Measurements from ENCODE around the gene IER2. TPM values are rescaled to one million over a fixed set of nuclear protein-coding genes. Genes with fewer than 3 reads are reported as not detected.

Gene IER2
- total RNA-seq, 1 experiment from 2014 or later: 72.0 TPM

GRCh38 chr19:13115936-13116281 is 34.3 kb upstream of the IER2 start:
- POLR2A ChIA-PET: no interaction called here
- H3K9me3 Mint-ChIP-seq (ENCODE audit: unreplicated experiment): no peaks in the 10 kb centered on the region

GRCh38 chr19:13116282-13117175 is 33.7 kb upstream of the IER2 start, which contains the start of gene TRMT1:
Gene TRMT1, minus strand, starts transcription at chr19:13116740. Its CDS starts 341 bp downstream, at chr19:13116399.
- intact Hi-C loops (cut with micrococcal nuclease; ENCODE audit: unreplicated experiment): loop anchor here (2.0 kb wide), 1 partner anchor 34 kb away; the partner anchor contains the start of genes IER2 and STX10
- peak within 1 kb of the TSS; percentile 93 for H3K4me3 ChIP-seq (ENCODE audit: low read depth, low read length)
- H3K36me3 ChIP-seq (ENCODE audit: control insufficient read depth, insufficient read depth, low read length): peaks cover 1% of the 10 kb centered on the region
- TSS peak; percentile 74 for BruUV-seq (replicated peaks)
- Mint-ChIP-seq H3K4me3 (ENCODE audit: unreplicated experiment) (peak within 1 kb of the TSS; percentile 100), H3K9me3 (ENCODE audit: unreplicated experiment) (no peaks in the 10 kb centered on the region), H3K36me3 (ENCODE audit: insufficient read depth, unreplicated experiment) (peaks cover 15% of the 10 kb centered on the region), H3K27ac (ENCODE audit: unreplicated experiment) (peak within 1 kb of the TSS; percentile 96), H3K4me1 (ENCODE audit: low read depth, unreplicated experiment) (peaks cover 6% of the 10 kb centered on the region), H3K27me3 (ENCODE audit: insufficient read depth, unreplicated experiment) (no peaks in the 10 kb centered on the region)
- DNase-seq: peak; percentile 89 to 92
- no peaks in the 10 kb centered on the region for H3K9me3 ChIP-seq
- CTCF ChIA-PET: interaction anchor here (0.6 kb wide), 1 partner anchor 67 kb away, joined by 3 read pairs; no protein-coding TSS in a partner anchor
- no peaks in the 10 kb centered on the region for H3K27me3 ChIP-seq (replicated peaks; ENCODE audit: control insufficient read depth, insufficient read depth, low read length)
- TF ChIP-seq, protein P1, sequence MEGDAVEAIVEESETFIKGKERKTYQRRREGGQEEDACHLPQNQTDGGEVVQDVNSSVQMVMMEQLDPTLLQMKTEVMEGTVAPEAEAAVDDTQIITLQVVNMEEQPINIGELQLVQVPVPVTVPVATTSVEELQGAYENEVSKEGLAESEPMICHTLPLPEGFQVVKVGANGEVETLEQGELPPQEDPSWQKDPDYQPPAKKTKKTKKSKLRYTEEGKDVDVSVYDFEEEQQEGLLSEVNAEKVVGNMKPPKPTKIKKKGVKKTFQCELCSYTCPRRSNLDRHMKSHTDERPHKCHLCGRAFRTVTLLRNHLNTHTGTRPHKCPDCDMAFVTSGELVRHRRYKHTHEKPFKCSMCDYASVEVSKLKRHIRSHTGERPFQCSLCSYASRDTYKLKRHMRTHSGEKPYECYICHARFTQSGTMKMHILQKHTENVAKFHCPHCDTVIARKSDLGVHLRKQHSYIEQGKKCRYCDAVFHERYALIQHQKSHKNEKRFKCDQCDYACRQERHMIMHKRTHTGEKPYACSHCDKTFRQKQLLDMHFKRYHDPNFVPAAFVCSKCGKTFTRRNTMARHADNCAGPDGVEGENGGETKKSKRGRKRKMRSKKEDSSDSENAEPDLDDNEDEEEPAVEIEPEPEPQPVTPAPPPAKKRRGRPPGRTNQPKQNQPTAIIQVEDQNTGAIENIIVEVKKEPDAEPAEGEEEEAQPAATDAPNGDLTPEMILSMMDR (IDR thresholded peaks at IDR 0.05; ENCODE audit: insufficient read depth in 1 of 2, low read depth in 1 of 2, low read length in 1 of 2, severe bottlenecking in 1 of 2, unreplicated experiment in 1 of 2): no peak
- no peaks in the 10 kb centered on the region for H3K4me1 ChIP-seq
- POLR2A ChIA-PET: no interaction called here

More at GRCh38 chr19:13115936-13116281, 34.3 kb upstream of the IER2 start:
- CTCF ChIA-PET: interaction anchor here (0.6 kb wide), 1 partner anchor 44 kb away, joined by 3 read pairs; no protein-coding TSS in a partner anchor
- peak overlapping the region; percentile 100 for H3K4me3 Mint-ChIP-seq (ENCODE audit: unreplicated experiment)
- H3K36me3 Mint-ChIP-seq (ENCODE audit: insufficient read depth, unreplicated experiment): peaks cover 16% of the 10 kb centered on the region
- Histone ChIP-seq H3K36me3 (ENCODE audit: control insufficient read depth, insufficient read depth, low read length) (peaks cover 1% of the 10 kb centered on the region), H3K4me3 (ENCODE audit: low read depth, low read length) (peak overlapping the region; percentile 93), H3K27me3 (replicated peaks; ENCODE audit: control insufficient read depth, insufficient read depth, low read length) (no peaks in the 10 kb centered on the region), H3K4me1 (no peaks in the 10 kb centered on the region), H3K9me3 (no peaks in the 10 kb centered on the region)
- no TSS peak for BruUV-seq (replicated peaks)
- no peaks in the 10 kb centered on the region for H3K27me3 Mint-ChIP-seq (ENCODE audit: insufficient read depth, unreplicated experiment)
- DNase-seq: no peak
- TF ChIP-seq, protein P1 (IDR thresholded peaks at IDR 0.05; ENCODE audit: insufficient read depth in 1 of 2, low read depth in 1 of 2, low read length in 1 of 2, severe bottlenecking in 1 of 2, unreplicated experiment in 1 of 2): no peak
- H3K27ac Mint-ChIP-seq (ENCODE audit: unreplicated experiment): peak overlapping the region; percentile 96
- peaks cover 6% of the 10 kb centered on the region for H3K4me1 Mint-ChIP-seq (ENCODE audit: low read depth, unreplicated experiment)
- intact Hi-C loops (cut with micrococcal nuclease; ENCODE audit: unreplicated experiment): loop anchor here (2.0 kb wide), 1 partner anchor 35 kb away; the partner anchor contains the start of genes IER2 and STX10

GRCh38 chr19:13117176-13117771 is 32.9 kb upstream of the IER2 start:
- intact Hi-C loops (cut with micrococcal nuclease; ENCODE audit: unreplicated experiment): loop anchor here (2.0 kb wide), 1 partner anchor 34 kb away; the partner anchor contains the start of genes IER2 and STX10
- Histone ChIP-seq H3K36me3 (ENCODE audit: control insufficient read depth, insufficient read depth, low read length) (peaks cover 1% of the 10 kb centered on the region), H3K9me3 (no peaks in the 10 kb centered on the region), H3K27me3 (replicated peaks; ENCODE audit: control insufficient read depth, insufficient read depth, low read length) (no peaks in the 10 kb centered on the region), H3K4me3 (ENCODE audit: low read depth, low read length) (peak overlapping the region; percentile 93), H3K4me1 (no peaks in the 10 kb centered on the region)
- H3K4me3 Mint-ChIP-seq (ENCODE audit: unreplicated experiment): peak overlapping the region; percentile 100
- H3K27me3 Mint-ChIP-seq (ENCODE audit: insufficient read depth, unreplicated experiment): no peaks in the 10 kb centered on the region
- H3K4me1 Mint-ChIP-seq (ENCODE audit: low read depth, unreplicated experiment): peaks cover 6% of the 10 kb centered on the region
- peak overlapping the region; percentile 96 for H3K27ac Mint-ChIP-seq (ENCODE audit: unreplicated experiment)
- POLR2A ChIA-PET: interaction anchor here (0.7 to 1.0 kb wide), 3 partner anchors 32 to 47 kb away, joined by 3 to 6 read pairs (median 4); no protein-coding TSS in a partner anchor
- CTCF ChIA-PET: interaction anchor here (0.5 to 0.9 kb wide), 4 partner anchors 68 to 151 kb away, joined by 3 to 4 read pairs (median 4); no protein-coding TSS in a partner anchor
- H3K9me3 Mint-ChIP-seq (ENCODE audit: unreplicated experiment): no peaks in the 10 kb centered on the region
- TF ChIP-seq, protein P1 (IDR thresholded peaks at IDR 0.05; ENCODE audit: insufficient read depth in 1 of 2, low read depth in 1 of 2, low read length in 1 of 2, severe bottlenecking in 1 of 2, unreplicated experiment in 1 of 2): no peak
- peaks cover 18% of the 10 kb centered on the region for H3K36me3 Mint-ChIP-seq (ENCODE audit: insufficient read depth, unreplicated experiment)
- BruUV-seq (replicated peaks): no TSS peak
- DNase-seq: no peak

All from Caco-2 (cell line).